Loucy (cell line): ENCODE measurements around the gene CTSL.

ENCODE experiments used
- EZH2phosphoT487 ChIP-seq: fragments of 200-600 bp; IDR thresholded peaks from 2 replicates; pipeline ENCODE4 v1.6.1; 2018; ENCODE audit warnings: antibody characterized with exemption, mild to moderate bottlenecking, moderate library complexity, borderline replicate concordance
- TF ChIP-seq, protein P1 (sequence below): fragments of 200-600 bp; sonication (generic); conservative IDR thresholded peaks from 2 replicates; pipeline ENCODE4 v1.5.1; 2014; ENCODE audit warnings: mild to moderate bottlenecking, antibody characterized with exemption, low read length

DNA sequence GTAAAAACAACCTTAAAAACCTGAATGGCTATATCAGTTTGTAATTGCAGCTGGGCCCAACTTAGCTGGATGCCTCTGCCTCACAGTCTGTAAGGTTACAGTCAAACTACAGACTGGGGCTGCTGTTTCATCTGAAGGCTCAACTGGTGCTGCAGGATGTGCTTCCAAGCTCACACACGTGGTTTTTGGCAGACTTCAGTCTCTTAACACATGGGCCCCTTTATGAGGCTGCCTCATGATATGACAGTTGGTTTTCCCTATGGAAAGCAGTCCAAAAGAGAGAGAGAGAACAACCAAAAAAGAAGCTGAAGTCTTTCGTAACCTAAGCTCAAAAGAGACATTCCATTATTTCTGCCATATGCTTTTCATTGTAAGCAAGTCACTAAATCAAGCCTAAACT is 27.4 kb downstream of the CTSL start:
- TF ChIP-seq, protein P1, sequence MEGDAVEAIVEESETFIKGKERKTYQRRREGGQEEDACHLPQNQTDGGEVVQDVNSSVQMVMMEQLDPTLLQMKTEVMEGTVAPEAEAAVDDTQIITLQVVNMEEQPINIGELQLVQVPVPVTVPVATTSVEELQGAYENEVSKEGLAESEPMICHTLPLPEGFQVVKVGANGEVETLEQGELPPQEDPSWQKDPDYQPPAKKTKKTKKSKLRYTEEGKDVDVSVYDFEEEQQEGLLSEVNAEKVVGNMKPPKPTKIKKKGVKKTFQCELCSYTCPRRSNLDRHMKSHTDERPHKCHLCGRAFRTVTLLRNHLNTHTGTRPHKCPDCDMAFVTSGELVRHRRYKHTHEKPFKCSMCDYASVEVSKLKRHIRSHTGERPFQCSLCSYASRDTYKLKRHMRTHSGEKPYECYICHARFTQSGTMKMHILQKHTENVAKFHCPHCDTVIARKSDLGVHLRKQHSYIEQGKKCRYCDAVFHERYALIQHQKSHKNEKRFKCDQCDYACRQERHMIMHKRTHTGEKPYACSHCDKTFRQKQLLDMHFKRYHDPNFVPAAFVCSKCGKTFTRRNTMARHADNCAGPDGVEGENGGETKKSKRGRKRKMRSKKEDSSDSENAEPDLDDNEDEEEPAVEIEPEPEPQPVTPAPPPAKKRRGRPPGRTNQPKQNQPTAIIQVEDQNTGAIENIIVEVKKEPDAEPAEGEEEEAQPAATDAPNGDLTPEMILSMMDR = no peak
- no peak for TF ChIP-seq EZH2phosphoT487
